GM21528 (cell line): ENCODE data around the gene ASNSD1.

ENCODE experiments used
- ATAC-seq: cut with Tn5 transposase; IDR thresholded peaks from one replicate; pipeline ENCODE4 v1.9.1; 2021; ENCODE audit warnings: mild to moderate bottlenecking, moderate library complexity; ENCODE audit not compliant: unreplicated experiment, low FRiP score

The ASNSD1 gene

GRCh38 chr2:189661148-189661956, at the start of gene ASNSD1:
TSS of gene ASNSD1 (plus strand) at chr2:189661459. CDS start at chr2:189666133, 4,674 bp downstream.
- peak; percentile 95 for ATAC-seq

- ATAC-seq: no peak
These were observed 48.1 kb upstream of the ASNSD1 start for GRCh38 chr2:189613077-189613636.

- no peak for ATAC-seq
These were observed 47.4 kb upstream of the ASNSD1 start for GRCh38 chr2:189613650-189614420.

- no peak for ATAC-seq
These were observed 46.7 kb upstream of the ASNSD1 start for GRCh38 chr2:189614585-189614984.

- ATAC-seq: no peak
These were observed 43.1 kb upstream of the ASNSD1 start for GRCh38 chr2:189618197-189618596.

GRCh38 chr2:189621781-189622180, 39.5 kb upstream of the ASNSD1 start:
- no peak for ATAC-seq

GRCh38 chr2:189623049-189623448, 38.2 kb upstream of the ASNSD1 start:
- no peak for ATAC-seq

- no peak for ATAC-seq
These were observed 36.5 kb upstream of the ASNSD1 start for GRCh38 chr2:189624648-189625355.

GRCh38 chr2:189625636-189626035, 35.6 kb upstream of the ASNSD1 start:
- no peak for ATAC-seq

- ATAC-seq: no peak
These were observed 33.5 kb upstream of the ASNSD1 start for GRCh38 chr2:189627789-189628188.

GRCh38 chr2:189628817-189629530, 32.3 kb upstream of the ASNSD1 start:
- no peak for ATAC-seq

GRCh38 chr2:189629531-189630453, 31.5 kb upstream of the ASNSD1 start:
- no peak for ATAC-seq

GRCh38 chr2:189631849-189632248, 29.4 kb upstream of the ASNSD1 start:
- ATAC-seq: no peak

GRCh38 chr2:189633392-189633811, 27.9 kb upstream of the ASNSD1 start:
- no peak for ATAC-seq

- ATAC-seq: no peak
These were observed 25.9 kb upstream of the ASNSD1 start for GRCh38 chr2:189635353-189635752.

GRCh38 chr2:189638301-189639006, 22.8 kb upstream of the ASNSD1 start:
- ATAC-seq: no peak

- no peak for ATAC-seq
These were observed 22.2 kb upstream of the ASNSD1 start for GRCh38 chr2:189639007-189639609.

GRCh38 chr2:189641002-189641401, 20.3 kb upstream of the ASNSD1 start:
- ATAC-seq: no peak
